Inflammatory macrophage treated with lipopolysaccharide for 1 hour (primary cell): ENCODE data around the gene NFKBIB.
"Not testable (repeated sequence)": the region's sequence is repeated elsewhere in the genome, so short reads cannot be mapped to it uniquely, and the experiment has no call there.

Experiments used
- DNase-seq, 2 donors: peaks; one replicate each; pipeline ENCODE4 v3.0.0-alpha.2; 2020 to 2022

NFKBIB gene, protein sequence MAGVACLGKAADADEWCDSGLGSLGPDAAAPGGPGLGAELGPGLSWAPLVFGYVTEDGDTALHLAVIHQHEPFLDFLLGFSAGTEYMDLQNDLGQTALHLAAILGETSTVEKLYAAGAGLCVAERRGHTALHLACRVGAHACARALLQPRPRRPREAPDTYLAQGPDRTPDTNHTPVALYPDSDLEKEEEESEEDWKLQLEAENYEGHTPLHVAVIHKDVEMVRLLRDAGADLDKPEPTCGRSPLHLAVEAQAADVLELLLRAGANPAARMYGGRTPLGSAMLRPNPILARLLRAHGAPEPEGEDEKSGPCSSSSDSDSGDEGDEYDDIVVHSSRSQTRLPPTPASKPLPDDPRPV

DNA sequence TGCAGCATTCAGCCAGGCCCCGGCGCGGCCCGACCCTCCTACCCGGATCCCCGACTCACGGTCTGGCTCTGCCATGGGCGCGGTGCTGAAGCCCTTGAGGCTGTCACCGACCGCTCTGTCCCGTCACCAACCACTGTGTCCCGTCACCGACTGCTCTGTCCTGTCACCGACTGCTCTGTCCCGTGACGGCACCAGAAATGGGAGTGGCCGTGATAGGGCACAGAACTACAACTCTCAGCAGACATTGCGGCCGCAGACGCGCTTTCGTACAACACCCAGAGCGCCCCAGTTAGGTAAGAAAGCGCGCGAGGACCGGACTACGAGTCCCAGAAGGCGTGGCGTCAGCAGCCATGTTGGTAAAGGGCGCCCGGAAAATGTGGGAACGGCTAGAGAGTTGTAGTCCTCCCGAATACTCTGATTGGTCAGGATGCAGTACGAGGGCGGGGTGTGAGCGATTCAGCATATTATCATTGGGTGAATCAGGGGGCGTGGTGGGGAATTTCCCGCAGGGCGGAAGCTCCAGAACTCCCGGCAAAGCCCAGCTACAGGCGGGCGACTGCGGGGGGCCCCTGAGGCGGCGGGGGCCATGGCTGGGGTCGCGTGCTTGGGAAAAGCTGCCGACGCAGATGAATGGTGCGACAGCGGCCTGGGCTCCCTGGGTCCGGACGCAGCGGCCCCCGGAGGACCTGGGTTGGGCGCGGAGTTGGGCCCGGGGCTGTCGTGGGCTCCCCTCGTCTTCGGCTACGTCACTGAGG lies at the start of gene NFKBIB, which contains the start of gene SIRT2:
Gene NFKBIB, plus strand, starts transcription at position 523 of the 755 bp plus-strand sequence. Its CDS starts 64 bp downstream, at position 587.
Gene SIRT2, minus strand, starts transcription at position 172 of the 755 bp plus-strand sequence. Its CDS starts 97 bp downstream, at position 75.
- DNase-seq = peak; percentile 100

DNA sequence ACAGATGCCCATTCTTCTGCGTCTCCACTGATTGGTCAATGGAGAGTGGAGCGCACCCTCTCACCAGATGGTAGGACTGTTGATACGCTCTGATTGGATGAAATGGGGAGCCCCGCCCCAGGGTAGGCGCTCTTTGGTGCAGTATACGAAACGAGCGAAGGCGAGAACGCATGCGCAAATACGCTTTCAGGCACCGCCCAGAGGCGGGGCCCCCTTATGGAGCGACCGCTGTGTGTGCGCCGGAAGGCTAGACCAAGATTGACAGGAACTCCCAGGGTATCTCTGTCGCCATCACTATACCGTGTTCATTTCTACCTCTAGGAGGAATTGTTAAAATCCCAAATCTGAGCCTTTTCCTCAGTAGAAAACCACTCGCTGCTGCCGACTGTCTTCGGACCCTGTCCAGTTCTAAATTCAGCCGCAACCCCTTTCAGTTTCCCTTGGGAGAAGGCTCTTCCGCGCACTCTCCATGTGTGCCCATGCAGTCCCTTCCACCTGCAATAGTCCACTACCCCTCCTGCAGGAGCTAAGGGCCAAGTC lies 49.3 kb upstream of the NFKBIB start:
- DNase-seq = peak in 1 of 2 donors; percentile 100

DNA sequence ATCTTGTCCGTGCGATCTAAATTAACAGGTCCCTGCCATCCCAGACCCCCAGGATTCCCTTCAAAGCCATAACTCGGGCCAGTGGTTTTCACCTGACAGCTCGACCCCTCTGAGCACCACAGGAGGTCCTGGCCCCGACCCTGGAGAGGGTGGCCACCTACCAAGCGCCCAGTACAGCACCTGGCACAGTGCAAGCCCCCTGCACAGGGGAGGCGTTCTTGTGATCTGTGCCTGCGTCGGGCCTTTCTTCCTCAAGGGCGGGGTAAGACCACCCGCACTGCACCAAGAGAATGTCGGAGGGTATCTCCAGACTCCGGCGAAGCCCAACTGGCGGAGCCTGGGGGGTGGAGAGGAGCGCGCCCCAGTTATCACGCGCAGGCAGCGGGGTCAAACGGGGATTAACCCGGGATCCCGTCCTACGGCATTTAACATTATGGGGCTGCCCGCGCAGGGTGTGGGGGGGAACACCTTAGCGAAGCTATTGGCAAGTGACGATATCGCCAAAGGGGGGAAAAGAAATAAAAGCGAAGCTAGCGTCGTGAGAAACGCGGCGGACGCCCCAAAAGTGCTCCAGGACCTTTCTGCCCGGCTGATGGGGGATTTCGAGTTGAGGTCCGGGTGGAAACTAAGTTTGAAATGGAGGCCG lies 48.7 kb upstream of the NFKBIB start:
- DNase-seq = peak in 1 of 2 donors; percentile 29

DNA sequence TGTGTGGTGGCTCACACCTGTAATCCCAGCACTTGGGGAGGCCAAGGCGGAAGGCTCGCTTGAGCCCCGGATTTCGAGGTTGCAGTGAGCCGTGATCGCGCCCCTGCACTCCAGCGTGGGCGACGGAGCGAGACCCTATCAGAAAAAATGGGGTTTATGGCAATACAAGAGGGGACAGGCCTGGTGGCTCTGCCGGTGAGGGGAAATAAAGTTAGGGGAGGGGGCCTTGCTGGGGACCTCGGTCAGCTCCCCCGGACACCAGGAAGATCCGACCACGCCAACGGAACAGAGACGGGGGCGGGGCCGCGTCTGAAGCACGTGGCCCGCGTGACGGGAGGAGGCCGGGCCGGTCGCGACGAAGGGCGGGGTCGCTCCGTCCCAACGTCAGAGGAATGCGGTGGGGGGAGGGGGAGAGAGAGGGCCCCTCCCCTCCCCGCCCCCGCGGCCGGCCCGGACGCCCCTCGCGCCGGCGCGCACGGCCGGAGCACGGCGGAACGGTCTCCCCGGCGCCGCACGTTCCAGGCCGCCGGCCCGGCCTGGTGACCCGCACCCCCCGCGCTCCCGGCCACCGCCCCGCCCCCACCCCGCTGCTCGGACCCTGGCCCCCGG lies 48.0 kb upstream of the NFKBIB start:
- DNase-seq = peak; percentile 91 to 96

DNA sequence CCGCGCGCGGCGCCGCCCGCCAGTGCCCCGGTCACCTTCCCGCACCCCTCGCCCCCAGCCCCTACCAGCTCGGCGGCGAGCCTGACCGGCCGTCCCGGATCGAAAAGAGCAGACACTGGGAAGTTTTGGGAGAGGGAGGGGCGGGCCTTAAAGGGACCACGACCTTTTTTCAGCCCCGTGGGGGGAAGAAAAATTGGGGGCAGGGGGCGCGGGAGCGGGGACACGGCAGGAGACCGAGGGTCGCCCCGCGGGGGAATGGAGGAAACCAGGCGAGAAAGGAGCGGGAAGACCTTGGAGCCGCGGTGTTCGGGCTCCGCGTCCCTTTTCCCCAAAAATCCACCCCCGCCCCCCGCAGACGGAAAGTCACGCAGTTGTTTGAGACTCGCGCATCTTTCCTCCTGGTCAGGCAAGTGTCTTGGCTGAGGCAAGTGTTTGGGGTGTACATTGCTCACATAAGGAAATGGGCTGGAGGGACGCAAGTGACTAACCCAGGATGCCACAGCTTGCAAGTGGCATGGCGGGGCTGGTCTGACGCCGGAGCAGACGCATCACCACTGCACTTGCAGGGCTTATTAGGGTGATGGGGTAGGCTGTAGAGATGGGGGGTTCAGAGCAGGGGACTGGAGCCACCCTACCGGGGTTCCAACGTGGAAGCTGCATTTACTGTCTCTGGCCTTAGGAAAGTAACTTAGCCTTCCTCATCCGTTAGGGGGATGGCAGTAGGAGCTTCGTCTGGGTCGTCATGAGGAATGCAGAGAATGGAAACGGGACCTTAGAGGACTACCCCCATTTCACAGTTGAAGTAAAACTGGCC lies 47.3 kb upstream of the NFKBIB start:
- DNase-seq = peak; percentile 60 to 64

DNA sequence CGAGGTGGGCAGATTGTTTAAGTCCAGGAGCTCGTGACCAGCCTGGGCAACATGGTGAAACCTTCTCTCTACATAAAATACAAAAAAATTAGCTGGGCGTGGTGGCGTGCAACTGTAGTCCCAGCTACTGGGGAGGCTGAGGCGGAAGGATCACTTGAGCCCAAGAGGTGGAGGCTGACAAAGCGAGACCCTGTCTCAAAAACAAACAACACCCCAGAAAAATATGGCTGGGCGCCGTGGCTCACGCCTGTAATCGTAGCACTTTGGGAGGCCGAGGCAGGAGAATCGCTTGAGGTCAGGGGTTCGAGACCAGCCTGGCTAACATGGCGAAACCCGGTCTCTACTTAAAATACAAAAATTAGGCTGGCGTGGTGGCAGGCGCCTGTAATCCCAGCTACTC lies 46.6 kb upstream of the NFKBIB start:
- DNase-seq = no peak

DNA sequence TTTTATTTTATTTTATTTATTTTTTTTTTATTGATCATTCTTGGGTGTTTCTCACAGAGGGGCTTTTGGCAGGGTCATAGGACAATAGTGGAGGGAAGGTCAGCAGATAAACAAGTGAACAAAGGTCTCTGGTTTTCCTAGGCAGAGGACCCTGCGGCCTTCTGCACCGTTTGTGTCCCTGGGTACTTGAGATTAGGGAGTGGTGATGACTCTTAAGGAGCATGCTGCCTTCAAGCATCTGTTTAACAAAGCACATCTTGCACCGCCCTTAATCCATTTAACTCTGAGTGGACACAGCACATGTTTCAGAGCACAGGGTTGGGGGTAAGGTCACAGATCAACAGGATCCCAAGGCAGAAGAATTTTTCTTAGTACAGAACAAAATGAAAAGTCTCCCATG lies 44.8 kb upstream of the NFKBIB start:
- DNase-seq = not testable (repeated sequence)

DNA sequence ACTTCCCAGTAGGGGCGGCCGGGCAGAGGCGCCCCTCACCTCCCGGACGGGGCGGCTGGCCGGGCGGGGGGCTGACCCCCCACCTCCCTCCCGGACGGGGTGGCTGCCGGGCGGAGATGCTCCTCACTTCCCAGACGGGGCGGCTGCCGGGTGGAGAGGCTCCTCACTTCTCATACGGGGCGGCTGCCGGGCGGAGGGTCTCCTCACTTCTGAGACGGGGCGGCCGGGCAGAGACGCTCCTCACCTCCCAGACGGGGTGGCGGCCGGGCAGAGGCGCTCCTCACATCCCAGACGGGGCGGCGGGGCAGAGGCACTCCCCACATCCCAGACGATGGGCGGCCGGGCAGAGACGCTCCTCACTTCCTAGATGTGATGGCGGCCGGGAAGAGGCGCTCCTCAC lies 44.0 kb upstream of the NFKBIB start:
- DNase-seq = not testable (repeated sequence)

DNA sequence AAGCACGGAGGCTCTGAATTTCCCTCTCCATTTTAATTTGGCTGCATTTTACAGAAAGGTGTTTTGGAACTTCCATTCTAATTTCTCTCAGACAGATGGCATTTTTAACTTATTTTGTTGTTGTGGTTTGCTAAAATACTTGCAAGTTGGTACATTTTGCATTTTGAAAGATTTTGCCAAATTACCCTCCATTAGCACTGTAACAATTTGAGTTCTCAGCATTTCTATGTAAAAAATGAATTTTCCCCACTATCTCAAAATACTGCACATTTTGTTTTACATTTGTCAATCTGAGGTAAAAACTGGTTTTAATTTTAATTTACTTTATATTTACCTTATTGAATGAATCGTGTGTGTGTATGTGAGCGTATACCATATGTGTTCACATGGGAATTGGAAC lies 43.0 kb upstream of the NFKBIB start:
- no peak for DNase-seq

DNA sequence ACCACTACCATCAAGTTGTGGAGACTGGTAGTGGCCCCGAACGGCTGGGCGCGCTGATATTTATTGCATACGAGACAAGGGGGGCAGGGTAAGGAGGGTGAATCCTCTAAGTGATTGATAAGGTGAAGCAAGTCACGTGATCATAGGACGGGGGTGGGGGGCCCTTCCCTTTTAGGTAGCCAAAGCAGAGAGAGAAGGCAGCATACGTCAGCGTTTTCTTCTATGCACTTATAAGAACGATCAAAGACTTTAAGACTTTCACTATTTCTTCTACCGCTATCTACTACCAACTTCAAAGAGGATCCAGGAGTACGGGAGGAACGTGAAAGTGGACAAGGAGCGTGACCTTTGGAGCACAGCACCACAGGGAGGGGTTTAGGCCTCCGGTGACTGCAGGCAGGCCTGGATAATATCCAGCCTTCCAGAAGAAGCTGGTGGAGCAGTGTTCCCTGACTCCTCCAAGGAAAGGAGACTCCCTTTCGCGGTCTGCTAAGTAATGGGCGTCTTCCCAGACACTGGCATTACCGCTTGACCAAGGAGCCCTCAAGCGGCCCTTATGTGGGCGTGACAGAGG lies 40.1 kb upstream of the NFKBIB start:
- not testable (repeated sequence) for DNase-seq

DNA sequence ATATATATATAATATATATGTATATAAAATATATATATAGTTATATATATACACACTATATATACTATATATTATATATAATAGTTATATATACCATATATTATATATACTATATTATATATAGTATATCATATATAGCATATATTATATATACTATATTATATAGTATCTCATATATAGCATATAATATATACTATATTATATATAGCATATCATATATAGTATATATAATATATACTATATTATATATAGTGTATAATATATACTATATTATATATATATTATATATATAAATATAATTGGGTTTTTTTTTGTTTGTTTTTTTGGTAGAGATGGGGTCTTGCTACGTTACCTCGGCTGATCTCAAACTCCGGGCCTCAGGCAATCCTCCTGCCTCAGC lies 38.4 kb upstream of the NFKBIB start:
- DNase-seq = no peak

DNA sequence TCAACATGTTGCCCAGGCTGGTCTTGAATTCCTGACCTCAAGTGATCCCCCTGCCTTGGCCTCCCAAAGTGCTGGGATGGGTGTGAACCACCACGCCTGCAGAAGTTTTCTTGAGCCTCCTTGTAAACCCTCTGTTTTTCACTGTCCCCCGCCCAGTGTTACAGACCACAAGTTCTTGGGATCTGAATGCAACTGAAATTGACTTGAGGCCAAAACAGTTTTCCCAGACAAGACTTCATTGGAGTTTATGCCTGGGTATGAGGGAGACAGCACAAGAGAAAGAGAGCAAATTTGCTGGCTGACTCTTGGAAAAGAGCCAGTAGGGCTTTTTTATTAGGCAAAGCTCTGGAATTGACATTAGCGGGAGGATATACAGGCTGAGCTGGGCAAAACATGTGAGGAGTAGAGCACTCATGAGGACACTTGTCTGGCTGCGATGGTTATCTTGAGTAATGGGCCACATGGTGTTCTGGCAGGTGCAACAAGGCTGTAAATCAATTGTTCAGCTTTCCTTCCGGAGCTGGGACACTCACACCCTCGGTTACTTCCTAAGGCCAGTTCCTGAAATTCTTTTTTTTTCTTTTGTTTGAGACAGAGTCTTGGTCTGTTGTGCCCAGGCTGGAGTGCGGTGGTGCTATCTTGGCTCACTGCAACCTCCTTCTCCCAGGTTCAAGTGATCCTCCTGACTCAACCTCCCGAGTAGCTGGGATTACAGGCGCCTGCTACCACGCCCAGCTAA lies 37.3 kb upstream of the NFKBIB start:
- no peak for DNase-seq

DNA sequence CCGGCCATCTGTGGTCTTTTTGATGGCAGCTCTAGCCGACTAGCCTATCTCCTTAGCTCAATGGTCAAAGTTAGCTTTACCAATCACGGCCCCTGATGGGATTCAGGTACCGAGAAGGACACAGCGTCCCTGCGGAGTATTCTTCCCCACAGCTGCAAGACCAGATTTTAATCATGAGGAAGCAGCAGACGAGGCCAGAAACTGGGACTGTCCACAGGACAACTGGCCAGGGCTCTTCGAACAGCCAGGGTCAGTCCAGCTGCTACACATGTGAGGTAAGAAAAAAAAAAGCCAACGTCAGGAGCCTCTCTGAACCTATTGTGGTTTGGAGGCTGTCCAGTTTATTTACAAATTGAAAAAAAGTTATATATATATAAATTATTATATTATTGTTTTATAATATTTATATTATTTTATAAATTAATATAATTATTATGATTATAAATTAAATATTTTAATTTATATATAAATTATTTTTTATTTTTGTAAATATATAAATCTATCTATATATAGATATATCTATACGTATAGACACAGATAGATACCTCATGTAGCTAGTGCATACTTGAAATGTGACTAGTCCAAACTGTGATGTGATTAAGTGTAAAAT lies 32.5 kb upstream of the NFKBIB start:
- DNase-seq = no peak

DNA sequence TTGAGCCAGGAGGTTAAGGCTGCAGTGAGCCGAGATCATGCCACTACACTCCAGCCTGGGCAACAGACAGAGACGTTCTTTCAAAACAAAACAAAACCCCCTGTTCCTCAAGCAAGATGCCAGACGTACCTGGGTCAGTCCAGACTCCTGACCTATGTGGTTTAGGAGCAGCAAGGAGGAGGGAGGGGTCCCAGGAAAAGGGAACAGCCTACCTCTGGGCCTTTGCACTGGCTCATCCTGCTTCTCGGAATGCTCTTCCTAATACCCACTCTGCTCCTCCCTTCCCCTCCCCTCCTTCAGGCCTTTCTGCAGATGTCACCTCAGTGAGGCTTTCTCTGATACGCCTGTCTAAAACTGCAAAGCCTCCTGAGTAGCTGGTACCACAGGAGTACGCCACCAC lies 31.2 kb upstream of the NFKBIB start:
- no peak for DNase-seq

DNA sequence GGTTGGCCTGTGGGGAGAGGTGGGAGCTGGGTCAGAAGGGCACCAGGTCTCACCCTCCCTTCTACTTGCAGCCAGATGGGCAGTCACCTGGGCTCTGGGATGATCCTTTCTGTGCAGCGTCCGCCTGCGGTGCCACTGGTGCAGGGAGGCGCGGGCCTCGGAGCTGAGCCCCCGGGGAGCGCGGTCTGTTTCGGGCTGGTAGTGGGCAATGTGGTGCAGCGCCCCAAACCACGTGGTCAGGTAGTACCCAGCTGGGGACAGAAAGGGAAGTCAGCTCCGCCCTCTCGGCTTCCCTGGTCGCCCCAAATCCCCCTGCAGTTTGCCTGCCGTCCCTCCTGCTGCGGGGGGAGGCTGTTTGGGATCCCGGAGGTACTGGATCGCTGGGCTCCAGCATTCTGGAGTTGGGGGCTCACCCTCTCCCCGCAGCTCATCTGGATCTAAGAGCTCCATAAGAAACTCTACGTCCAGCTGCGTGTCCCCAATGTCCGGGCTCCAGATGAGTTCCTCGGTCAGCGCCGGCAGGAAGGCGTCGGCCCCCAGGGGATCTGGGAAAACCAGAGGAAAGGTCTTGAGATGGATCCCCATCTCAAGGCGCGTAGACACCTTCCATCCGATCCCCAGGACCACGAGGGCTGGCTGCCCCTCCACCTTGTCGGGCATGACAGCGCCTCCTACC lies 30.5 kb upstream of the NFKBIB start:
- no peak for DNase-seq

DNA sequence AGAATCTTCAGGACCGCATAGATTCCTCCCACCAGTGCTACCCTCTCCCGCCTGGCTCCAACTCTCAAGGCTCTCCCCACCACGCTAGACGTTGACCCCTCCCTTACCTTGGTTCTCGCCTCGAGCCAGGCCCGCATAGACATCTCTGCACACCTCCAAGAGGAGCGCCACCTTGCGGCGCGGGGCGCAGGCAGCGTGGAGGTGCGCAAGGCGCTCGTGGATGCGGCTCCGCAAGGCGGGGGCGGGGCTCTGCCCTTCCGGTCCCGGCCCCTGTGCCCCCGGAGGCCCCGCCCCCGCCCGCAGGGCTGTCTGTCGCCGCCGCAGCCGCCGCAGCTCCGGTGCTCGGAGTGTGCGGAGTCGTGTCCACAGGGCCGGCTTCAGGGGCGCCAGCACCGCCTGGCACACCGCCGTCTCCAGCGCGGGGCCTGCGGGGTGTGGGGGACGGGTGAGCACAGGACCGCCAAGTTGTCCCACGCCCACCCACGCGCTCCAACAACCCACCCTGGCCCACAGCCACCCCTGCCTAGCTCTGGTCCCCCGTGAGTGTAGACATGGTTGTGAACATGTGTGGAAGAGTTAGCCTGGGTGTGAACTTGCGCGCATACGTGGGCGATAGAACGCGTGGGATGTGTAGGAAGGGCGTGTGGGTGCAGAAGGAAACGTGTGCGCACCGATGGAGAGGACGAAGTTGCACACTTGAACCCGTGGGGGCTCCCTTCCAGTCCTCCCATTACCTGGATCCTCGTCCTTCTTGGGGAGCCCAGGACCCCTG lies 29.7 kb upstream of the NFKBIB start:
- DNase-seq = peak; percentile 53 to 72

DNA sequence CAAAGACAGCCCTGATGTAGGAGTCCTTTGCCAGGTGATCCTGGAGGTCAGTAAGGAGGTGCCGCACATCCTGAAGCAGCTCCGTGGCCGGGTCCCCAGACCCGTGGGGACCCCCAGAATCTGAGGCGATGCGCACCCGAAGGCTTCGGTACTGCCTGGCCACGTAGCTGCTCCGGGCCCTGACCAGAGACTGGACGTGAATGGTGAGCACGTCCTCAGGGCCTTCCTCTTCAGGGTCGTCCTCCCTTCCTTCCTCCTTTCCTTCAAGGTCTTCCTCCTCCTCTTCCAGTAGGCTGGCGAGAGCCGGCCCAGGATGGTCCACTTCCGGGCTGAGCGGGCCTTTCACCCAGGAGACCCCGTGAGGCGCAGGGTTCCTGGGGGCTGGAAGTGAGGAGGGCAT lies 29.2 kb upstream of the NFKBIB start:
- DNase-seq = no peak

DNA sequence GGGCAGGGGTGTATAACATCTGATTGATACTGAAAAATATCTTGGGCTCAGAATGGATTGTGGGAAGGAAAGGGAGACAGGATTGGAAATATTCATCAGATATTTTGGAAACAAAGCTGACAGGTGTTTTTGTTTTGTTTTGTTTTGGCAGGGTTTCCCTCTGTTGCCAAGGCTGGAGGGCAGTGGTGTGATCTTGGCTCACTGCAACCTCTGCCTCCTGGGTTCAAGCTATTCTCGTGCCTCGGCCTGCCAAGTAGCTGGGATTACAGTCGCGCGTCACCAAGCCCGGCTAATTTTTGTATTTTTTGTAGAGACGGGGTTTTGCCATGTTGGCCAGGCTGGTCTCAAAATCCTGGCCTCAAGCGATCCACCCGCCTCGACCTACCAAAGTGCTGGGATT lies 26.4 kb upstream of the NFKBIB start:
- DNase-seq = not testable (repeated sequence)
